Stimulated activated CD4-positive, alpha-beta T cell treated with anti-CD3 and anti-CD28 coated beads, Interleukin-15, amount 100 ng/mL, for 48 hours (primary cell): ENCODE measurements around the gene ZNF341.
"Not testable (repeated sequence)": the region's sequence is repeated elsewhere in the genome, so short reads cannot be mapped to it uniquely, and the experiment has no call there.

Experiments
- DNase-seq, 2 donors: peaks; one replicate each; pipeline ENCODE4 v3.0.0-alpha.2; 2020; ENCODE audit warnings: low read depth in 2 of 2

Gene ZNF341

DNA sequence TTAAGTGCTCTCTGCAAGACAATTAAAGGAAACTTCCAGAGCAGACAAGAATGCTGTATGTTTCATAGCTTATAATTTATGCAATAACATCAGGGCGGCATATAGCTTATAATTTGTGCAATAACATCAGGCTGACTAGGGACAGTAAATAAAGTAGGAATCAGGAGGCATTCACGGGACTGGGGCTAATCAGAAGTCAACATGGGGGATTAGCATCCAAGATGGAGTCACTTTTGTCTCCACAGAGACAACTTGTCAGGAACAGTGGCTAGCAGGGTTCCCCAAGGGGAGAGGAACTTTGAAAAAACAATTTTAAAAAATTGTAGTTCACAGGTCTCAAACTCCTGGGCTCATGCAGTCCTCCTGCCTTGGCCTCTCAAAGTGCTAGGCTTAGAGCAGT is 3.3 kb upstream of the ZNF341 start:
- DNase-seq, result no peak

DNA sequence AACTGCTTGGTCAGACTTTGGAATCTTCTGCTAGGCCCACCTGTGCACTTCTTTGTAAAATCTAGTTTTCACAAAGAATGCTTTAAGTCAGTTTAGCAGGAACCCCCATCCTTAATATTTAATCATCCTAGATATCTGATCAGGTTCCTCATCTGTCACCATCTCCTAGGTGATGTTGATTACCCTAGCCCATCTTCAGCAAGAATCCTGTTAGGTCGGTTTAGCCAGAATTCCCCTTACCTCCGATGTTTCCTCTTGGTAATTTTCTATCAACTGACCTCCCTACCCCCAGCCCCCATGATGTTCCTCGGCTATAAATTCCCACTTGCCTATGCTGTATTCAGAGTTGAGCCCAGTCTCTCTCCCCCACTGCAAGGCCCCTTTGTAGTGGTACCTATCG is 2.7 kb upstream of the ZNF341 start:
- no peak for DNase-seq

DNA sequence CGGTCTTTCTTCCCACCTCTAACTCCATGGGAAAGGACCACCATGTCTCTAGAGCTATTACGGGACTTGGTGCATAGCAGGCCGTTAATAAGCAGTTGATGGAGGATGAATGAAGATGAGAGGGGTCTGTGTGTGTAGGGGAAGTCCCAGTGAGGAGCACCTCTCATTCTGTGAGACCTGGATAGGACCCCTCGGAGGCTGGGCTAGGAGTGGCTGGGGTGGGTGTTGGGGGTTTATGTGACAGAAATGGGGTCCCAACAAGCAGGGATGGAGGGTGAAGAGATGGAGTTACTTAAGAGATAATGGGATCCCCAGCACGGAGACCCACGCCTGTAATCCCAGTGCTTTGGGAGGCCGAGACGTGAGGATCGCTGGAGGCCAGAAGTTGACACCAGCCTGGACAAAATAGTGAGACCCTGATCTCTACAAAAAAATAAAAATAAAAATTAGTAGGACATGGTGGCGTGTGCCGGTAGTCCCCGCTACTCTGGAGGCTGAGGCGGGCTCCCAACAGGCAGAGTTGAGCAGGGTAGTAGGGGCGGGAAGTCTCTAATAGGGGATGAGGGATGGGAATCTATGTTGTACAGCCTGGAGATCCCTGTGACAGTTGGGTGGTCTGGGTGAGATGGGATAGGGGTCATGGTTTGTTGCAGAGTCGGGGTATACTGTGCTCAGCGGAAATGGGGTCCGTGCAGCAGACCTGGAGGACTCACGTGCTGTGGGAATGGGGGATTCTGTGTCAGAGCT is 677 bp upstream of the ZNF341 start:
- no peak for DNase-seq

DNA sequence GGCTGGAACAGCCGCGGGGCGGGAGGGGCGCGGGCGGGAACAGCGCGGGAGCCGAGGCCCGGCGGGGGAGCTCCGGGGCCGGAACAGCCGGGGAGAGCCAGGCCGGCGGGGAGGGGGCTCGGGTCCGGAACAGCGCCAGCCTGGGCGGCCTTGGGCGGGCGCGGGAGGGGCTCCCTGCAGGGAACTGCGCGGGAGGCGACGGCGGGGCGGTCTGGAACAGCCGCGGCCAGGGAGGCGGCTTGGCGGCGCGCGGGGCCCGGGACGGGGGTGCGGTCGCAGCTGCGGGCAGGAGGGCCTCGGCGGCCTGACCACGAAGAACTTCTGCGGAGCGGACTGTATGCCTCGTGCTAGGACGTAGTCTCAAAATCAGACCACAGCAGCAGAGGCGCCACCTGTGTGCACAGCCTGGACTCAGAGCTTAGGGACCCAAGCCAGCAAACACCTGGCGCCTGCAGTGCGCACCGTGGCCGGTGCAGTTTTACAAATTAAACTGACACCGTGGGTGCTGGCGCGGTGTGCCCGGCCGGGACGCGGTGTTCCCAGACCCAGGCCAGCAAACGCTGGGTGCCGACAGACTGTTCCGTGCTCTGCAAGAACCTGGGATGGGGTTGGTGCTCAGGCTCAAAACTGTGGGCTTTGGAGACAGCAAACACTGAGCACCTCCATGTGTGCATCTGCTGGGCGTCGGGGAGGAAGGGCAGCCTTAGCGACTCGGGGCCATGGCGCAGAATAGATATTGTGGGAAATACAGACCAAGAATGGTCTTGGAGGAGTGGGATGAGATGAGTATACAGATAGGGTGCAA is 572 bp downstream of the ZNF341 start:
- peak; percentile 59 to 70 for DNase-seq

DNA sequence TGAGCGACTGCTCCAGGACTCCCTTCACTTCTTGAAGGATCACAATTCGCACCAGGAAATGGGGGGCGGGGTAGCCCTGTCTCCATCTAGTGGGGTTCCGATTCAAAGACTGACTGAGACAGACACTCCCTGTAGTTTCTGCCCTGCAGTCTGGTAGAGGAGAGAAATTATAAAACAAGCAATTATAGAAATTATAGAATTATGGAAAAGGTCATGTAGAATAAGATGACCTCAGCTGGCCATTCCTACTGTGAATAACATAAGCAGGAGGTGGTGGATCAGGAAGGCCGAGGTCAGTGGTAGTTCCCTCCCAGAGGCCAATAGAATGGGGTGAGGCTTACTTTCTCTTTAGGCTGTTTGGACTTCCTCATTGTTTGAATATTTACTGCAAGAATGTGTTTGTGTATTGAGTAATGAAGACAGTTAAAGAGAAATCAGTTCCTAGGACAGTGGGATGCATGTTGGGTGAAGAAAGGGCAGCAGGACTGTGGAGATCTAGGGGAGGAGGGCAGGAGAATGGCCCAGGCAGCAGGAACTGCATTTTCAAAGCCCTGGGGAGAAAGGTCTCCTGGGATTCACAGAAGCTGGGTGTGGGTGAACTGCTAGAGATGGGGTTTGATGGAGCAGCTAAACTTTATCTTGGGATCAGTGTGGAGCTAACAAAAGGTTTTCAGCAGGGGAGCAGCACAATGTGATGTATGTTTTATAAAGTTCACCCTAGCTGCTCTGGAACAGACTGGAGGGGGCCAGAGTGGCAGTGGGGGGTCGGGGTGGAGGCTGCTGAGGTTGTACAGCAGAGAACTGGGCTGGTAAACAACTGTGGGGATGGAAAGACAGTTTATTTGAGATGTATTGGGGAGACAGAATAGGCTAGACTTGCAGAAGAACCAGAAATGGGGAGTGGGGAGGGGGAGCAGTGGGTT is 2.1 kb downstream of the ZNF341 start:
- no peak for DNase-seq

DNA sequence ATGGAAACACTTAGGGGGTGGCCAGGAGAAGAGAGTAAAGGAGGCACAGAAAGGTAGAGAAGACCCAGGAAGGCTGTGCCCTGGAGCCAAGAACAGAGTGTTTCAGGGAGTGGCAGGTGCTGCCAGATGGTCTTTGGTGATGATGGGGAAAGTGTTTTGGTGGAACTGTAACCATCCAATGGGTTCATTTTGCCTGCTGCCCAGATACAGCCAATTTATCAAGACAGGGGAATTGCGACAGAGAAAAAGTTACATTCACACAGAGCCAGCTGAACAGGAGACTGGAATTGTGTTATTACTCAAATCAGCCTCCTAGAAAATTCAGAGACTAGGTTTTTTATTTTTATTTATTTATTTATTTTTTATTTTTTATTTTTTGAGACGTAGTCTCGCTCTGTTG is 5.2 kb downstream of the ZNF341 start:
- no peak for DNase-seq

DNA sequence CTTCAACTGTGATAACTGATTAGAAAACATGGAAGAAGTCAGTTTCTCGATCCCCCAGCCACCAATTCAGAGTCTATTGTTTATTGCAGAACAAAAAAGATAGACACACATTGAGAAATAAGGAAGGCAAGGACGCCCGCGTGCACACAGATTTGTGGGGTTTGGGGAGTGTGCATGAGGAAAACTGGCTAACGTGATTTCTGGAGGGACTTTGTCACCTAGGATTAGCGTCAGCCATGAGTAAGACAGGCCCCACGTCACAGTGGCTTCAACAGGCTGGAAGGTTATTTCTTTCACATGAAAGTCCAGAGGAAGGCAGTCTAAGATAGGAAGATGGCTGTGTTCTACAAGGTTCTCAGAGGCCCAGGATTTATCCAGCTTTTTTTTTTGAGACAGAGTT is 7.7 kb downstream of the ZNF341 start:
- no peak for DNase-seq

DNA sequence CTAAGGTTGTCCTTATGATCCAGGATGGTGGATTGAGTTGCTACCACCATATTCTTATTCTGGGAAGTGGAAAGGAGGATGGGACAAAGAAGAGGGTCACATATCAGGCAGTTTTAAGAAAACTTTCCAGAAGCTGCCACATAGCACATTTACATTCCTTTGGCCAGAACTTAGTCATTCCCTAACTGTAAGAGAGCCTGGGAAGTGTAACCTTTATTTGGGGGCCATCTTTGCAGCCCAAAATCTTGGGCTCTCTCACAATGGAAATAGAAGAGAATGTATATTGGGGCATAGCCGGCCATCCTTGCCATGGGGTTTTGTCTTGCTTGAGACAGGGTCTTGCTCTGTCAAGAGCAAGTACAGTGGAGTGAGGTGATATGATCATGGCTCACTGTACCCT is 8.4 kb downstream of the ZNF341 start:
- no peak for DNase-seq

DNA sequence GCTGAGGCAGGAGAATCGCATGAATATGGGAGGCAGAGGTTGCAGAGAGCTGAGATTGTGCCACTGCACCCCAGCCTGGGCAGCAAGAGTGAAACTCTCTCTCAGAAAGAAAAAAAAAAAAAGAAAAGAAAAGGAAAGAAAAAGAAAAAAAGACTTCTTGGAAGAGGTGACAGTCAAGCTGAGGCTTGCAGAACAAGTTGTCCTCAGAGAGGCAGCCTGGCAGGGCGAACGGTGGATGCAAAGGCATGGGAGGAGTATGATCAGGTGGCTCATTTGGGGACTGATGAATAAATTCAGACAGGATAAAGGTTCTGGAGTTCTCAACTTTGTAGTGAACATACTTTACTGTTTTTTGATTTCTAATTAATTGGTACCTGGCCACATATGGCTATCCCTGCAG is 12.4 kb downstream of the ZNF341 start:
- no peak for DNase-seq

DNA sequence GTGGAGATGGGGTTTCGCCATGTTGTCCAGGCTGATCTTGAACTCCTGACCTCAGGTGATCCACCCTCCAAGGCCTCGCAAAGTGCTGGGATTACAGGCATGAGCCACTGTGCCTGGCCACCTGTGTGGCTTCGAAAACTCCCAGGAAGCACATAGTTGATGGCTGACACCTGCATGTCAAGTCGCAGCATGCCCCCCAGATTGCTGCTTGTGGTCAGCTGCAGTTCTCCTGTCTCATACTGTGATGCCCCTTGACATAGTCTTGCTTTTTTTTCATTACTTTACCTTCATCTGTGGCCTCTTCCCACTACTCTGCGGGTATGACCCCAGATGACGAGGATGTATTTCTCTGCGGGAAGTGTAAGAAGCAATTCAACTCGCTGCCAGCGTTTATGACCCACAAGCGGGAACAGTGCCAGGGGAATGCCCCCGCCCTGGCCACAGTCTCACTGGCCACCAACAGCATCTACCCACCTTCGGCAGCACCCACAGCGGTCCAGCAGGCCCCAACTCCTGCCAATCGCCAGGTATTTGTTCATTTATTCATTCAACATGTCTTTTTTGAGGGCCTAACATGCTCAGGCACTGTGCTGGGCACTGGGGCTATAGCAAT is 13.1 kb downstream of the ZNF341 start:
- no peak for DNase-seq

DNA sequence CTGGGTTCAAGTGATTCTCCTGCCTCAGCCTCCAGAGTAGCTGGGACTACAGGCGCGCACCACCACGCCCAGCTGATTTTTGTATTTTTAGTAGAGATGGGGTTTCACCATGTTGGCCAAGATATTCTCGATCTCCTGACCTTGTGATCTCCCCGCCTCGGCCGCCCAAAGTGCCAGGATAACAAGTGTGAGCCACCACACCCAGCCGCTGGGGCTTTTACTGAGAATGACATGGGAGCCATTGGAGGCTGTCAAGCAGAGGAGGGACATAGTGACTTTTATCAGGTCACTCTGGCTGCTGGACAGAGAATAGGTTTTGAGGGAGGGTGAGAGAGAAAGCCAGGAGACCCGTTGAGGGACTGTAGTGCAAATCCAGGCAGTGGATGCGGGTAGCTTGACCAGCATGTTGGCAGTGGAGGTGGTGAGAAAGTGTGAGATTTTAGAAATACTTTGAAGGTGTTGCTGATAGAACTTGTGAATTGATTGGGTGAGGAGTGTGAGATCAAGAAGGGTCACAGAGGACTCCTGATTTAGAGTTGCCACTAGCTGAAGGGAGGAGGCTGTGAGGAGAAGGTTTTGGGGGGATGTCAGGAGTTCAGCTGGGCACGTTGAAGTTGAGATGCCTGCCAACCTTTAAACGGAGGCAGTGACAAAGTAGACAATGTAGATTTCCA is 14.7 kb downstream of the ZNF341 start:
- no peak for DNase-seq

DNA sequence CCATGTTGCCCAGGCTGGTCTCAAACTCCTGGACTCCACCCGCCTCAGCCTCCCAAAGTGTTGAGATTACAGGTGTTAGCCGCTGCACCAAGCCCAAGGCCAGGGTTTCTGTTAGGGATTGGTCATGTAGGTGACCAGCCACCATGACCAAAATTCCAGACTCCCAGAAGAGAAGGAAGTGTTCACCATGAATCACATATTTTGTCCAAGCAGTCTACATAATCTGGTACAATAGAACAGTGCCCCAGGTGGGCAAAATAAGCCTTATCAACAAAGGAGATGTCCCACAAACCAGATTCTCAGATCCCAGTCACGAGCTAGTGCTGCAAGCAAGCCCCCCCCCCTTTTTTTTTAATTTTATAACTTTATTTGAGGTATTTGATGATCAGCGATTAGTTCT is 20.0 kb downstream of the ZNF341 start:
- DNase-seq, result no peak

DNA sequence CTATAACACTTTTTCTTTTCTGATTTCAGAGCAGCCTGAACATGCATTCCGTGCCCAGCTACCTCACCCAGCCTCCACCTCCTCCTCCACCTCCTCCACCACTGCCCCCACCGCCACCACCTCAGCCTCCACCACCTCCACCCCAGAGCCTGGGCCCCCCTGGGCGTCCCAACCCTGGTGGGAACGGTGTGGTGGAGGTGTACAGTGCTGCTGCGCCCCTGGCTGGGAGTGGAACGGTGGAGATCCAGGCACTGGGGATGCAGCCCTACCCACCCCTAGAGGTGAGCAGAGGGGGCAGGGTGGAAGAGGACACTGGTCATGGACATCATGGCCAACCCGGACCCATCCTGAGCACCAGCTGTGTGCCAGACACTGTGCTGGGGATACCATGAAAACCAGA is 21.3 kb downstream of the ZNF341 start:
- no peak for DNase-seq

DNA sequence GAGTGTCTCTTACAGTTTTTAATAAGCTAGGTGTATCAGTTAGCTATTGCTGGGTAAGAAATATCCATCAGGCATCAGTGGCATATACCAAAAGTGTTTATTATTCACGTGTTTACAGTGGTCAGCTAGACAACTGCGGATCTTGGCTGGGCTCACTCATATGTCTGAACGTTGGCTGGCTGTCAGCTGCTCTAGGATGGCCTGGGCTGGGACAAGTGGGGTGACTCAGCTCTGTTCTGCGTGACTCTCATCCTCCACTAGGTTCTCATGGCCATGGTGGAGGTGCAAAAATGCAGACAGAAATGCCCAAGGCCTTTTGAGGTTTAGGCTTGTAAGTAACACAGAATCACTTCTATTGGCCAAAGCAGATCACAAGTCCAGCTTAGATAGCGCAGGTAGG is 22.0 kb downstream of the ZNF341 start:
- no peak for DNase-seq

DNA sequence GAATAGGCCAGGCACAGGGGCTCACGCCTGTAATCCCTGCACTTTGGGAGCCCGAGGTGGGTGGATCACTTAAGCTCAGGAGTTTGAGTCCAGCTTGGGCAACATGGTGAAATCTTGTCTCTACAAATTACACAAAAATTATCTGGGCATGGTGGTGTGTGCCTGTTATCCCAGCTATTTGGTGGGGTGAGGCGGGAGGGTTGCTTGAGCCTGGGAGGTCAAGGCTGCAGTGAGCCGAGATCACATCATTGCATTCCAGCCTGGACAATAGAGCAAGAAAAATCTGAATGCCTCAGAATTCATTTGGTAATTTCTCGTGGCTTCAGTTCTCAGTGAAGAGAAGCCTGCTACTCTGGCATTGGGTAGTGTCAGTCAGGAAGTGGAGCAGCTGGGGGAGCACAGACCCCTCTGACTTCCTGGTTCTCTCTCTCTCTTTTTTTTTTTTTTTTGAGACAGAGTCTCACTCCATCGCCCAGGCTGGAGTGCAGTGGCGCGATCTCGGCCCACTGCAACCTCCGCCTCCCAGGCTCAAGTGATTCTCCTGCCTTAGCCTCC is 24.2 kb downstream of the ZNF341 start:
- not testable (repeated sequence) for DNase-seq

DNA sequence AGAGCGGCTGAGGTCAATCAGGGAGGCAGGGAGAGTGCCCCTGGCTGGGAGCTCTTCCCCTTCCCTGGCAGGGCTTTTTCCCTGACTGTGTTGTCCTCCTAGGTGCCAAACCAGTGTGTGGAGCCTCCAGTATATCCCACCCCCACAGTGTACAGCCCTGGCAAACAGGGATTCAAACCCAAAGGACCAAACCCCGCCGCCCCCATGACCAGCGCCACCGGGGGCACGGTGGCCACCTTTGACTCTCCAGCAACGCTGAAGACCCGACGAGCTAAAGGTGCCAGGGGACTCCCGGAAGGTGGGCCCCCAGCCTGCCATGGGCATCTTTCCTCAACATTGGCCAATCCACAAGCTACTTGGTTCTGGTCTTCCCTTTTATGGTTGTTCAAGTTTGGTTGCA is 25.2 kb downstream of the ZNF341 start:
- DNase-seq, result no peak

DNA sequence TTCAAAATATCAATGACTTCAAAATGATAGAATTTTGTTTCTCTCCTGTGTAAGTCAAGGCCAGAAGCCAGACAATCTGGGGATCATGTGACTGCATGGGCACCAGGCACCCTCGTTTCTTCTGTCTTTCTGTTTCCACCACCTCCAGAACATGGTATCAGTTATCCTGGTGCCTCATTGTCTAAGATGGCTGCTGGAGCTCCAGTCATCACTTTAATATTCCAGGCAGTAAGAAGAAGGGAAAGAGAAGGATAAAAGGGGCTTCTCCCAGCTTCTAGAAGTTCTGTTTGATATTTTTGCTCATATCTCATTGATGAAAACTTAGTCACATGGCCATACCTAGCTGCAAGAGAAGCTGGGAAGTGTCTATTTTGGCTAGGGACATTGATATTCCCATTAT is 25.7 kb downstream of the ZNF341 start:
- no peak for DNase-seq

DNA sequence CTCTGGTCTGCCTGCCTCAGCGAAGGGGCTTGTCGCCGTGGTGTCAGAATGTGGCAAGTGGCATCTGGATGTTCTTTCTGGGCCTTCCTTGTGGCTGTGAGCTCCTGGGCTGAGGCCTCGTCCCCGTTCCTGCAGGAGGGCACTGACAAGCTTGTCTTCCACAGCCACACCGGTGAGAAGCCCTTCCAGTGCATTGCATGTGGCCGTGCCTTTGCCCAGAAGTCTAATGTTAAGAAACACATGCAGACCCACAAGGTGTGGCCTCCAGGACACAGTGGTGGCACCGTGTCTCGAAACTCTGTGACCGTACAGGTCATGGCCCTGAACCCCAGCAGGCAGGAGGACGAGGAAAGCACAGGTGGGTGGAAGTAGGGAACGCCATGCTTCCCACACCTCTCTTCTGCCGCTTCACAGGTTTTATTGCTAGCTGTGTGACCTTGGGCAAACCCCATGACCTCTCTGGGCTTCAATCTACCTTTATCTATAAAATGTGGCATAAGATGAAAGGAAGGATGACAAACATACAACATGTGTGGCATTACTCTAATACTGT is 30.0 kb downstream of the ZNF341 start:
- no peak for DNase-seq

DNA sequence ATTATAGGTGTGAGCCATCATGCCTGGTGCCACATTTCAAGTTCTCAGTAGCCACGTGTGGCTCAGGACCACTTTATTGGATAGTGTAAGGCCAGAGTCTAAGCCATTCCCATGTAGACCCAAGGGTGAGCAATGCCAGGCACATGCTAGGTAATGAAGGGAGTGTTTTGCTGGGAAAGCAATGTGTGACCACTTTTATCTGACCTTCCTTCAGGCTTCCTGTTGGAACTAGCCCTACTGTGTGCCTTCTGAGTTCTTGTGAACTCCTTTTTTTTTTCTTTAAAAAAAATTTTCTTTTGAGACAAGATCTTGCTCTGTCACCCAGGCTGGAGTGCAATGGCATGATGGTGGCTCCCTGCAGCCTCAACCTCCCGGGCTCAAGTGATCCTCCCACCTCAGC is 33.3 kb downstream of the ZNF341 start:
- DNase-seq, result no peak

DNA sequence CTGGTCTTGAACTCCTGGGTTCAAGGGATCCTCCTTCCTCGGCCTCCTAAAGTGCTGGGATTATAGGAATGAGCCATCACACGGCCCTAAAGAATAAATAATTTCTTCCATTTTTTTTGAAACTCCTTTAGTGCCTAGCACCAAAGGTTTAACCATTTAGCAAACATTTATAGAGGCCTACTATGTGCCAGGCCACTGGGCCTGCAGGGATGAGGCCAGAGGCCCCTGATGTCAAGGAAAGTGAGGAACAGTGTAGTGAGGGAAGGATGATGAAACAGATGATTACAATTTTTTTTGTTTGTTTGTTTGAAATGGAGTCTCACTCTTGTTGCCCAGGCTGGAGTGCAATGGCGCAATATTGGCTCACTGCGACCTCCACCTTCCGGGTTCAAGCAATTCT is 33.8 kb downstream of the ZNF341 start:
- no peak for DNase-seq

DNA sequence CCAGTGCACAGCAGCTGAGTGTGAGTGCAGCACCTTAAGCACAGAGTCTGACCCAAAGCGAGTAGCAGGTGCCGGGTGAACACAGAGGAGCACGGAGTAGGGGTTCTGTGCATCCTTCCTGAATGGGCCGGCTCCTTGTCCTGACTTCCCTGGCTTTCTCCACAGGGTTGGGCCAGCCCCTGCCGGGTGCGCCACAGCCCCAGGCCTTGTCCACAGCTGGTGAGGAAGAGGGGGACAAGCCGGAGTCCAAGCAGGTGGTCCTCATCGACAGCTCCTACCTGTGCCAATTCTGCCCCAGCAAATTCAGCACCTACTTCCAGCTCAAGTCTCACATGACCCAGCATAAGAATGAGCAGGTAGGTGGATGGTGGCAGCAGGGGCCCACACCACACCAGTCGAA is 34.9 kb downstream of the ZNF341 start:
- DNase-seq, result no peak
